Suprapubic skin (tissue), 4 donors: ENCODE data around the gene C22orf15.

Source experiments
- POLR2A ChIP-seq, 2 donors: fragments of 450-650 bp; IDR thresholded peaks; one replicate each; pipeline ENCODE4 v1.6.1; 2017; ENCODE audit warnings: antibody characterized with exemption in 2 of 2, mild to moderate bottlenecking in 2 of 2, moderate library complexity in 2 of 2
- POLR2AphosphoS5 ChIP-seq, 3 donors: sonication (generic); formaldehyde crosslinking; IDR thresholded peaks; one replicate each; pipeline ENCODE4 v1.6.1; 2017; ENCODE audit warnings: antibody characterized with exemption in 3 of 3
- TF ChIP-seq, protein P1 (sequence below), 2 donors: fragments of 200-600 bp in 1 of 2; fragments of 450-650 bp in 1 of 2; sonication (generic) in 1 of 2; IDR thresholded peaks; one replicate each; pipeline ENCODE4 v1.5.1; 2016 to 2019; ENCODE audit warnings: antibody characterized with exemption in 2 of 2, mild to moderate bottlenecking in 1 of 2, moderate library complexity in 1 of 2

DNA sequence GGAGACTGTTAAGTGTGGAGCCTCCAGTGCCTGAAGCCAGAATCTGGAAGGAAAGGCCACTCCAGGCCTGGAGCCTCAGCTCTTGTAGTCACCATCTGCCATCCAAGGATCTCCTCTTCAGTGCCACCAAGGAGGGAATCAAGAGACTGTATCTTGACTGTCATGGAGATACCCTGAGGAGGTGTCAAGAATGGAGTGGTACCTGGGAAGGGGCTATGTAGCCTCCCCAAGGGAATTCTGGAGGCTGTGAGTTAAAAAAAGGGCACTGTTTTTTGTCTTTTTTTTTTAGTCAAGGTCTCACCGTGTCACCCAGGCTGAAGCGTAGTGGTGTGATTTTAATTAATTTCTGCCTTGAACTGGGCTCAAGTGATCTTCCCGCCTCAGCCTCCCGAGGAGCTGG lies 3.2 kb upstream of the C22orf15 start:
- TF ChIP-seq, protein P1, sequence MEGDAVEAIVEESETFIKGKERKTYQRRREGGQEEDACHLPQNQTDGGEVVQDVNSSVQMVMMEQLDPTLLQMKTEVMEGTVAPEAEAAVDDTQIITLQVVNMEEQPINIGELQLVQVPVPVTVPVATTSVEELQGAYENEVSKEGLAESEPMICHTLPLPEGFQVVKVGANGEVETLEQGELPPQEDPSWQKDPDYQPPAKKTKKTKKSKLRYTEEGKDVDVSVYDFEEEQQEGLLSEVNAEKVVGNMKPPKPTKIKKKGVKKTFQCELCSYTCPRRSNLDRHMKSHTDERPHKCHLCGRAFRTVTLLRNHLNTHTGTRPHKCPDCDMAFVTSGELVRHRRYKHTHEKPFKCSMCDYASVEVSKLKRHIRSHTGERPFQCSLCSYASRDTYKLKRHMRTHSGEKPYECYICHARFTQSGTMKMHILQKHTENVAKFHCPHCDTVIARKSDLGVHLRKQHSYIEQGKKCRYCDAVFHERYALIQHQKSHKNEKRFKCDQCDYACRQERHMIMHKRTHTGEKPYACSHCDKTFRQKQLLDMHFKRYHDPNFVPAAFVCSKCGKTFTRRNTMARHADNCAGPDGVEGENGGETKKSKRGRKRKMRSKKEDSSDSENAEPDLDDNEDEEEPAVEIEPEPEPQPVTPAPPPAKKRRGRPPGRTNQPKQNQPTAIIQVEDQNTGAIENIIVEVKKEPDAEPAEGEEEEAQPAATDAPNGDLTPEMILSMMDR (IDR thresholded peaks at IDR 0.05) = no peak
- TF ChIP-seq POLR2A (IDR thresholded peaks at IDR 0.05) (no peak), POLR2AphosphoS5 (IDR thresholded peaks at IDR 0.05) (no peak)
